A172 (cell line): ENCODE results near the gene IFI27L2. TPM values are rescaled to one million over a fixed set of nuclear protein-coding genes. Genes with fewer than 3 reads are reported as not detected.

Experiments used
- DNase-seq: peaks from one replicate; pipeline ENCODE4 v3.0.0-alpha.2; 2015; ENCODE audit warnings: low spot score
- total RNA-seq: library from RNA; depleted of rRNA; stranded (reverse); fragments of >200 nt; shearing (Covaris generic); gene quantifications from 2 replicates; pipeline ENCODE4 v1.2.3, GENCODE V29; 2014

Gene IFI27L2
- total RNA-seq, 1 experiment from 2014 or later: 89.0 TPM

DNA sequence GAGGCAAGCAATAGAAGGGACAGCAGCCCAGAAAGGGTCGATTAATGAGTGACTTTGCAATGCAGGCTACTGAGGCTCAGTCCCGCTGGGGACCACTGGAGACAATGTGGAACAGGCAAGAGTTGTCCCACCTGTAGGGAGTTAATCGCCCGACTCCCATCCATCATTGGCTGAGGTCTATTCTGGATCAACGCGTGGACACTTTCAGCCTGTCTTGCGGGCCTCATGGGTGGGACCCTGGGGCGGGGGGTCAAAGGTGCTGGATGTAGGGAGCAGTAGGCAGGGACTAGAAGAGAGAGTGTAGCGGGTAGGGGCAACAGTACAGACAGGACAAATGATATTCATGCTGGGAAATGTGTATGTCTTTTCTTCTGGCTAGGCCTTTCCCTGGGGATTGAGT is 6.1 kb downstream of the IFI27L2 start:
- DNase-seq: no peak

DNA sequence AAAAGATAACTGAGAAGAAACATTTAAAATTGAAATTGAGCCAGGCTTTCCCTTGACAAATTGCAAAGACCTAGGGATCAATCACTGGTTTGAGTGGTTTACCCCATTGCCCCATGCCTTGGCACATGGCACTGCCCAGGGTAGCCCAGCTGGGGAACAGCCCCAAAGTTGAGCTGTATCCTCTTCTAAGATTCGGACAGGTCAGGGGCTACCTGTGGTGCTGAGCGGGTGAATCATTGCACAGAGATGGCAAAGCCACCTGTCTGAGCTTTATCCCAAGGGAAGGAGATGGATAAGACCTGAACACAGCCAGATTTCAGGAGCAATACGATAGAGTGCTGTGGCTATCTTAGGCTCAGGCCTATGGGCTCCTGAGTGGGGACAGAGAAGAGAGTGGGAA is 7.0 kb downstream of the IFI27L2 start:
- DNase-seq: no peak

DNA sequence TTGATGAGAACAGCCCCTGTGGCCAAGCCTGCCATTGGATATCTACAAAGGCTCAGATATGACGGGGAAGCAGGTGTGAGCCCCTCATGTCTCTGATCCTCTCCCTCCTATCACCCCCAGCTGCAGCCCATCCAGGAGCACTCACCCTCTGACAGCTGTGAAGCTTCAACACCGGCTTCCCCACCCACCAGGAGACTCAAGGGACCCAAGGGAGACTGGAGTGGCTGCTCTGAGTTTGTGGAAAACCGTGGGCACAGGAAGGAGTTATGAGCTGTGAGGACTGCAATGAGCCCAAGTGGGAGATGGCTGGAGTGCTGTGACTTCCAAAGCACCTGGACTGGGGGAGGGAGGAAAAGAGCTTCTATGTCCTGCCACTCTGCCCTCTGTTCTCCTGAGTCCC is 7.9 kb downstream of the IFI27L2 start:
- DNase-seq: no peak

DNA sequence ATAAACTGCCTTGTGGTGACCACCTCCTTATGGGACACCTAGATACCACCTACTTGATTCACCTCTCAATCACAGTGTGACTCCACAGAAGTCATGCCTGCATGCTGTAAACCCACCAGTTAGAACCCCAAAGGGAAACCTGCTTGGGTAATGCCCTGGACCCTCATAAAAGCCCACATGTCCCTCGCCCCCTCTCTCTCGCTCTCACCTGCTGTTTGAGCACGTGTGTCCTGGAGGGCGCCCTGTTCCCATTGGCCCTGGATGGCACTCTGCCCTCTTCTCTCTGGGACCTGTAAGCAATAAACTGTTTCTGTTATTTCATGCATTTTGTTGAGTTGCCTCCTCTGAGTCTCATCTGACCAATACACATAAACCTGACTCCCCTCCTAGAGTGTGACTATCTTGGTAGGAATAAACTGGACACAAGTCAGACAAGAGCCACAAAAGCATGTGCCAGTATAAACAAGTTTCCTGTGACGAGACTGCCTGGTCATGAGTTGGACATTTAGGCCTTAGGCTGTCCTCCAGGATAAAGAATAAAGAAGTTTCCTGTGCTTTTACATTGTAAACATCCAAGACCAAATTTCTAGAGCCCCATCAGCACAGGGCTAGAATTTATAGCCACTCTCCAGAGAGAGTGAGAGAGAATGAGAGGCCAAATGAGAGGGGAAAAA is 8.6 kb downstream of the IFI27L2 start:
- DNase-seq: no peak

DNA sequence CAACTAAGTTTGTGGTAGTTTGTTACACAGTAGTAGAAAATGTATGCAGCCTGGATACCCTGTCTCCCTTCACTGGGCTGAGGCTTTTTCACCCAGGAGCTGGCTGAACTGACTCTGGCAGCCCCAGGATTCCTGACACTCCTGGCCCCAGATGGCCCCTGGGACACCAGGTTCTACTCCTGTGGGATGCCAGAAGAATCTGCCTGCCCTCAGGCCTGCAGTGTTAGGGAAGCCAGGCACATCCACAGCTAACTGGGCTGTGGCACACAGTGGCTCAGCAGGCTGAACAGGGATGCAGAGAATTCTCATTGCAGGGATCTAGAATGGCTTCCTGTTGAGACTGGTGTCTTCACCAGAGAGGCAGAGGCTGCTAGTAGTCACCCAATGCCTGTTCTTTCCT is 10.3 kb downstream of the IFI27L2 start:
- no peak for DNase-seq

DNA sequence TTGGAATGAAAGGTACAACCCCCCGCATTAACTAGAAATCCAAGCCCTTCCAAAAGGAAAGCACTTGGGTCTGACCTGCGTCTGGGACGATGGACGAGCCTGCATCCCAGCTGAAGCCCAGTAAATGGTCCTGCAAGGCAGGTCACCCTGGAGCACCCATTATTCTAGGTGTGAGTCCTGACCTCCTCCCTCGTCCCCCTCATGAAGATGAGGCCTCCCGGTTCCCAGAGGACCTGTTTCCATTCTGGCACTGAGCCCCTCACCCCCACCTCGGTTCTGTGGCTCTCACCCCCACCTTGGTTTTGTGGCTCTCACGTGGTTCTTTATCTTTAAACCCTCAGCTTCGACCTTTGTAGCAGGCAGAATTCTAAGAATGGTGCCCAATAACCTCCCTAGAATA is 11.5 kb downstream of the IFI27L2 start:
- DNase-seq: no peak

DNA sequence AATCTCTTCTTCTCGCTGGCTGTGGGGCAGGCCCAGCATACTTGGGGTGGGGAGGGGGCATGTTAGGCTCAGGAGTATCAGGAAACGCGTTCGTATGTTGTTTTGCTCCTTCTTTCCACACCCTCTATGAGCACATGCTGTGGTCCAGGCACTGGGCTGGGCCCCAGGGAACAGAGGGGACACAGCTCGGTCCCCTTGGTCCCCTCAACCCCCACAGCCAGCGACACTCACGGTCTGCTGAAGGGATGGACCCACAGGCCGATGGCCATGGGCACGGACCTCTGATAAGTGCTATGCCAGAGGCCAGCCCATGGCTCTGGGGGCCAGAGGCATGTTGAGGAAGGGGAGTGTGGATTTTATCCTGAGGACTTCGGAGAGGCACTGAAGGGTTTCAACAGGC is 12.7 kb downstream of the IFI27L2 start:
- DNase-seq: no peak

DNA sequence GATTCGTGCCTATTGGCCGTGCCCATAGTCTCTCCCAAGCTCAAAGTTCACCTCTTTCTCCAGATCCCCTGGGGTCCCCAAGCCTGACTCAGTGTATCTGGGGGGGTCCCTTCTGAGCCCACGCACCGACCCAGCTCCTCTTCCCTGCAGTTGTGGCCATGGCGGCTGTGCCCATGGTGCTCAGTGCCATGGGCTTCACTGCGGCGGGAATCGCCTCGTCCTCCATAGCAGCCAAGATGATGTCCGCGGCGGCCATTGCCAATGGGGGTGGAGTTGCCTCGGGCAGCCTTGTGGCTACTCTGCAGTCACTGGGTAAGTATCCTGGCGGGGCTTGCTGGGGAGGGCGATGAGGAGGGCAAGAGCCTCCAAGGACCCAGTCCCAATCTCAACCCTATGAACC is 13.8 kb downstream of the IFI27L2 start:
- no peak for DNase-seq

DNA sequence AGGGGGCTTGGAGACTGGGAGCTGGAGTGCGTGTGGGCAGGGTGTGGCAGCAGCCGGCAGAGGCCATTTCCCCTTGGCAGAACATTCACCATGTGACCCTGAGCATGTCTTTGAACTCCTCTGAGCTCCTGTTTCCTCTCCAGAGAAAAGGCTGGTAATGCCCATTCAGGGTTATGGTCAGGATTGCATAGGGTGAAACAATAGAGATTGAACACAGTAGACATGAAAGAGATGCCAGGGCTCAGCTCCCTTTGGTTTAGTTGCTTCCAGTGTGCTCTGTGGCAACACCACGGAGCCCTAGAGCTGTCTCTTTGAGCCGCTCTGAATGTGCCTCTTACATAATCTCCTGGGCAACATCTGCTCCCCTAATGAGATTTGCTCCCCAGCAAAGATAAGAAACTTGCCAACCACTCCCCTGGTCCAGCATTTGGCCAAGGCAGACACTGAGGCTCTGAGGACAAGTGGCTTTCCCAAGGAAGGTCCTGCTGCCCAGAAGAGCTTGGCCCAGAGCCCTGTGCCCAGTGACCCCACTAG is 14.3 kb downstream of the IFI27L2 start:
- no peak for DNase-seq

DNA sequence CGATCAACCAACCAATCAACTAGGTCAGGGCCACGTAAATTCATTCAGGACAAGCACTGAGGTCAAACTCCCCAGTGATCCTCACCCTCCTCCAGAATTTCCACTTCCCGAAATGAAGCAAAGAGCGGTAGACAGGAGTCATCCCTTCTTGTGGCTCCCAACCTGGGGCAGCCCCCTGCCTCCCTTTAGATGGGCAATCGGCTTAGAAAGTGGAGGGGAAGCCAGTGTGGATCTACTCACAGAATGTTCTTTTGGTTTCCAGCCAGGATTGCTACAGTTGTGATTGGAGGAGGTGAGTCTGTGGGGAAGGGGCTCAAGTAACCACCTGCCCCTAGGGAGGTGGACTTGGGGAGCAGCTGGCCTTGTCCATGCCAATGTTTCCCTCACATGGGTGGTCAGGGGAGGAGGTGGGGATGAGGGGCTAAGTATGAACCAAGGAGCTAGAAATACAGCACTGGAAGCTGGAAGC is 14.8 kb downstream of the IFI27L2 start:
- no peak for DNase-seq

DNA sequence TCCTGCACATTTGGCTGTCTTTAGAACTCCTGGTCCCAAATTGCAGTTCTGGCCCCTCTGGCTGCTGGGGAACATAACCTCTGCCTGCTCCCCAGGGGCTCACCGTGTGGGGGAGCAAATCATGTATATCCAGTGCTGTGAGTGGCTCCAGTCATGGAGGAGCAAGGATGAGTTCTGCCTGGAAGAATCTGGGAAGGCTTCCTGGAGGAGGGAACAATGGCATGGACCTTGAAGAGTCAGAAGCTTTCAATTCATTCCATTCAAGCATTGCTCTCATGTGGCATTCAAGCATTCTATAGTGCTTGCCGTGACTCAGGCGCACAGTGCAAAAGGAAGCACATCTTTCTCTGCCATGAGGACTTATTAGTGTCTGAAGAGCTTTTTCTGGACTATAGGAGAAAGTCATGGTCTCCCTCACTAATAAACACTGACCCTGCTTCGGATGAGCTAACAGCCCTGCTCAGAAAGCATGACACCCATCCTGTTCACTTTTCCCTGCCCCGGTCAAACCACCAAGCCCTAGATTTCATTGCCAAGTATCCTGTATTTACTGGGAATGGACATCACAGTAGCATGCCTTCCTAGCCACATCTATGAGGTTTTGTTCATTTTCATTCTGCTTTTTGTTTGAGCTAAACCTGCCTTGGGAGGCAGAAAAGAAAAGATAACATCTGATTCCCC is 15.4 kb downstream of the IFI27L2 start:
- DNase-seq: no peak

DNA sequence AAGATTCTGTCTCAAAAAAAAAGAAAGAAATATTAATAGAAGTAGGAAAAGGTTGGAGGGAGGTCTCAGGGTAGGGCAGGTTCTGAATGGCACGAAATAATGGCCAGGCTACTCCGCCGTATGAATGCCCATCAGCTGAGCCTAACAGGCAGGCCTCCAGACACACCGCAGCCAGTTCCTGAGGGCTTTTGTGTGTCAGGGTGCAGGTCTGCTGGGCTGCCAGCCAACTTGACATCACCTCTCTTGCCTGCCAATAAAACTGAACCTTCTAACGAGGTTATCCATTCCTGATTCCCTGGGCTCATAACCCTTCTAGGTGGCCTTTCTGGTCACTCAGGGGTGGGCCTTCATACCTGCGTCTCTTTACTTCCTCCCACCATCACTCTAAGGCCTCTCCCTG is 15.9 kb downstream of the IFI27L2 start:
- no peak for DNase-seq

DNA sequence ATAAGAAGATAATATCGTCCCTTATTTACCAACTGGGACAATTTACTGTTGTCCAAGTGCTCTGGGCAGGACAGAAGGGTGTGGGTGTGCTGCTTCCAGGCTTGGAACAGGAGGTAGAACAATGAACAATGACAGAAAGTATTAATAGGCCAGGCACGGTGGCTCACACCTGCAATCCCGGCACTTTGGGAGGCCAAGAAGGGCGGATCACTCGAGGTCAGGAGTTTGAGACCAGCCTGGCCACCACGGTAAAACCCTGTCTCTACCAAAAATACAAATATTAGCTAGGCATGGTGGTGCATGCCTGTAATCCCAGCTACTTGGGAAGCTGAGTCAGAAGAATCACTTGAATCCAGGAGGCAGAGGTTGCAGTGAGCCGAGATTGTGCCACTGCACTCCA is 16.3 kb downstream of the IFI27L2 start:
- DNase-seq: no peak

DNA sequence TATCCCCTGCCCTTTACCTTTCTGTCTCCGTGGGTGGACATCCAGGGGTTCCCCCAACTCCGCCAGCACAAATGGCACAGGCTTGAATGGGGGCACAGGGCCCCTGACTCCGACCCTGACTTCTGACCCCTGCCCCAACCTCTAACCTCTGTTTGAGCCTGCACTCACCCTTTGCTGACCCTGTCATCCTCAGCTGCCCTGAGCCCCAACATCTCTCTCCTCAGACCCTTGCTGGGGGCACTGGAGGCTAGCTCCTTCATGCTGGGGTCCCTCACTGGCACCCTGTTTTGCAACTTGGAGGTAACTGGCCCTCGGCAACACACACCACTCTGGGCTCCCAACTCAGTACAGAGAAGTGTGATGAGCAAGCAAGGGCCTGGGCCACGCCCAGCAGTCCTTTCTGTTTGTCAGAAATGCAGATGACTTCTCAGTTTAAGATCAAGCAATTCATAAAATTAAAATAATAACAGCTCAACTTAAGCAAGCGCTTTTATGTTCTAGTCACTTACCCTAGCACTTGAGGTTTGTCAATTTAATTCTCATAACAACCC is 16.8 kb downstream of the IFI27L2 start:
- DNase-seq: no peak

DNA sequence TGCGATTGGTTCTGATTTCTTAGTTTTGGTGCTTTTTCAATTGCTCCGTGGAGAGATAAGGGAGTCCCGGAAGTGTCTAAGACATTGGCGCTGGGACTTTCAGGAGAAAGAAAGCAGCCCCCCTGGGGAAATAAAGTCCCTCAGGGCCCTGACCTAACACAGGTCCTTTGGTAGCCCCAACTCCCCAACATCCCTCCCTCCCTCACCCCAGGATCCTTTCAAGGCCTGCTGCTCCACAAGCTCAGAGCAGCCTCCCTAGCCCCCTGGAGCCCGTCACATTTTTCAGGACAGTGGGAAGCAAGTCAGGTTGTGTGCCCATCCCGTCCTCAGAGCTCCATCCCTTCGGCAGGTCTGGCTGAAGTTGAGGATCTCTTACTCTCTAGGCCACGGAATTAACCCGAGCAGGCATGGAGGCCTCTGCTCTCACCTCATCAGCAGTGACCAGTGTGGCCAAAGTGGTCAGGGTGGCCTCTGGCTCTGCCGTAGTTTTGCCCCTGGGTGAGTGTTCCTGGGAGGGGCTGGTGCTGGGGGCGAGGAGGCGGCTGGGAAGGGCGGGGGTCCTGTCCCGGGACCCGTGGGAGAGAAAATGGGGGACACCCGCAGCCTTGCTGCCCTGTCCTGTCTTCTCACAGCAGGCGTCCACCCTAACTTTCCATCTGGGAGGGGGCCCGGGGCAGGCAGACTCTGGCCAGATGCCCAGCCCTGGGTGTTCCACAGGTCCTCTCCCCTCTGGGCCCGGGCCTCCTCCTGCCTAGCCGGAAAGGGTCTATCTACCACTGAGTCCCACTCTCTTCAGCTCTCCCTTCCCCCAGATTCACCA is 17.9 kb downstream of the IFI27L2 start:
- DNase-seq: no peak

DNA sequence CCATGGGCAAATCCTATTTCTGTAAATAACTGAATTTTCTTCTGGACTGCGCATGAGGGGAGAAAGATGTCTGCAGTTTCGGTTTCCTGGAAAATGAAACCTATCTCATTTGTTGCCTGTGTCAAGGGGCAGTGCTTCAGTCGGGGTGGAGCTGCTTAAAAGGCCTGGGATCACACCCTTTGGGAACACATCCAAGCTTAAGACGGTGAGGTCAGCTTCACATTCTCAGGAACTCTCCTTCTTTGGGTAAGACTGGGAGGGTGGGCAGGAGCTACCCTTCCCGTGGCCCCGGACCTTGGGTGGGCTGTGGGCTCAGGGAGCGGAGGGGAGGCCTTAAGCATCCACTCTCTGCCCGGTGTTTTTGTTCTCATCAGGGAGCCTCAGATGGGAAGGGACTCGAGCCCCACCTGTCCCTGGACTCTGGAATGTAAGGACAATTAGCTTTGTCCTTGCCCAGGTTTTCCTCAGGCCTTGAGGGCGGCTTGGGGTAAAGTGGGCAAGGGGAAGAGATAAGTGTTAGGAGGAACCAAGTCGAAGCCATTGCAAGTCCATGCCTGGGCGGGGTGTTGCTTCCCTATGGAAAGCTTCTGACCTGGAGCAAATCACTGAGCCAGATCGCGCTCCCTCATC is 18.7 kb downstream of the IFI27L2 start, which contains the start of gene IFI27:
IFI27 (plus strand) TSS at position 185 of the 630 bp plus-strand sequence.
- peak; percentile 47 for DNase-seq

DNA sequence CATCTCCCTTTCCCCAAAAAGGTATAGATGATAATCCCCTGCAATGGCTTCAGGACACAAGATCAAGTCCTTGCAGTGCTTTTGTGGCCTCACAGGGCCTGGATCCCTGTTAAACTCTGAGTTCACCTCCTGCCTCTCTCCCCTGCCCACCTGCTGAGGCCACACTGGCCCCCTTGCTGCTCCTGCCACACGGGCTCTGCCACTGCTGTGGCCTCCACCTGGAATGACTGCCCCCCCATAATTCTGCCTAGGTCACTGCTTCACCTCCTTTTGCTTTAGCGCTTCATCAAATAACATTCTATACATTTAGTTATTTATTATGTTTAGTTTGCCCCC is 19.5 kb downstream of the IFI27L2 start:
- no peak for DNase-seq

DNA sequence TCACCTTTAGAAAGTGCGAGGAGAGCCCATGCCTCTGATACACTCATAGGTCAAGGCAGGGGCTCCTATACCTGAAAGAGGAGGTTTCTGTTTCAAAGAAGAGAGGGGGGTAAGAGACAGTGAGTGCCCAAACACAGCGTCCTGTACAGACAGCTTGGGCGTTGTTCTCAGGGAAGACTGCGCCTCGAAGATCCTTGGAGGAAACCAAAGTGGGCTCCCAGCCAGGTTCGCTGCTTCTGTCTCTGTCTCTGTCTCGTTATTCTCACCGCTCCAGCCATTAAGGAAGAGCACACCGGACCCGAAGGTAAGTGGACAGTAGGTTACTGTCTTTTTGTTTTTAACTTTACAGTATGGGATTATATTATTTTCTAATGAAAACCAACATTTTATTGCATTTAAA is 24.7 kb downstream of the IFI27L2 start:
- no peak for DNase-seq

DNA sequence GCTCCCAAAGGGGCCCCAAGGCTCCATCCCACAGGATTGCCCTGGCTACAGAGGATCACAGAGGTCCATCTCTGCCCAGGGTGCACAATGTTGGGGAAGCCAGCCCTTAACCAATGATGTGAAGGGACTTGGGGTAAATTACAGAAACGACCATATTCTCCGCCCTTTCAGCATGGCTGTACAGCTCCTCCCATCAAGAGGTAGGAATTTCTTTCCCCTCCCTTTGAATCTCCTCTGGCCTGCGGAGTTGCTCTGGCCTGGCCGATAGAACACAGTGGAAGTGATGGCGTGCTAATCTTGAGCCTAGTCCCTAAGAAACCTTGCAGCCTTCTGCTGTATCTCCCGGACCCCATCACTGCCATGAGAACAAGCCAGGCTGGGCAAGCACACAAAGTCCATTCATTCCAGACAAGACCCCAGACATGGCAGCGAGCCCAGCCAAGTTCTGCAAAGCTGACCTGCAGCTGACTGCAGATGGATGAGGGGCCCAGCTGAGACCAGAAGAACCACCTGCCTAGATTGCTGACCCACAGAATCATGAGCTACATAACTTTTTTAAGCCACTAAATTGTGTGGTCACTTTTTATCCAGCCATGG is 25.8 kb downstream of the IFI27L2 start:
- DNase-seq: no peak

DNA sequence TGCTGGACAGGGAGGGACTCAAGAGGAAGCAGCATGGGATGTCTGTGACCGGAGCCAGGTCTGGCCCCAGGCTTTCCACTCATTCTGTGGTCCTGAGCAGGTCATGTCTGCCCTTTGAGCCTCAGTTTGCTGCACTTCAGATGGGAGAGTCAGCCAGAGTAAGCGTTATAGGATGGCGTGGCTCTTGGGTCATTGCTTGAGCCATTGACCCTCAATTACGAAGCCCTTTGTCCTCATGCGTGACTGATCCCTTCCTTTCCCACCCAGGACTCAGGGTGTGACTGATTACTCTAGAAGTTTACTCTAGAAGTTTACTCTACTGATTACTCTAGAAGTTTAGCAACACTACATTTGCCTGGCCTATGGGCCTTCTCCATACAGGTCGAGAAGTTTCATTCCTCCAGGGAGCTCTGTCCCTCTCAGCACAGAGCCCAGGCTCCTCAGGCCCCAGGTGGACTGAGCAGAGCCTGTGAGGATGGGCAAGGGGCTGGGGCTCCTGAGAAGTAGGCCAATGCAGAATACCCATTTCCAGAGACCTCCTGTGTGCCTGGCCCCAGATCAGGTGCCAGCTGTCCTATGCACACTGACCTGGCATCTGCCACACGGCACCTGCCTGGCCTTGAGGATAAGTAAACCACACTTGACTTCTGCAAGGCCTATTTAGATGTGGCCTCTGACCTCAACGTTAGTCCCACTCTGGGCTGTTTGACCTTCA is 26.5 kb downstream of the IFI27L2 start:
- no peak for DNase-seq

DNA sequence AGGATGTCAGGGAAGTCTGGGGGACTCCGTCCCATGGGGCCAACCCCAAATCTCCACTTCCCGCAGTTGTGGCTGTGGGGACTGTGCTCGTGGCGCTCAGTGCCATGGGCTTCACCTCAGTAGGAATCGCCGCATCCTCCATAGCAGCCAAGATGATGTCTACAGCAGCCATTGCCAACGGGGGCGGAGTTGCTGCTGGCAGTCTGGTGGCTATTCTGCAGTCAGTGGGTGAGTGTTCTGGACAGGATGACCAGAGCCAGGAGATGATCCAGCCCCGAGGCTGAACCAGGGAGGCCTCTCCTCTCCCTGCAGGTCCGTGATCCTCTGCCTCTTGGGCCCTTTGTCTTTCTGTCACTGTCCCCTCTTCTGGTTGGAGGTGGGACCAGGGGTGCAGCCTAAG is 27.7 kb downstream of the IFI27L2 start:
- no peak for DNase-seq
